ENCODE measurements around the gene ZMYND19.
"Not testable (repeated sequence)": the region's sequence is repeated elsewhere in the genome, so short reads cannot be mapped to it uniquely, and the experiment has no call there.

ZMYND19 gene

DNA sequence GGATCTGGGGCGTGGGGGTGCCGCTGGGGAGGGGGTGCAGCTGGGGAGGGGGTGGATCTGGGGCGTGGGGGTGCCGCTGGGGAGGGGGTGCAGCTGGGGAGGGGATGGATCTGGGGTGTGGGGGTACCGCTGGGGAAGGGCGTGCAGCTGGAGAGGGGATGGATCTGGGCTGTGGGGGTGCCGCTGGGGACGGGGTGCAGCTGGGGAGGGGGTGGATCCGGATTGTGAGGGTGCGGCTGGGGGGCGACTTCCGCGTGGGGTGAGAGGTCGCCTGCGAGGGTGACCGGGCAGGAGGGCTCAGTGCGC lies 39.4 kb downstream of the ZMYND19 start:
- peaks cover 14 to 21% of the 10 kb centered on the region in 2 donors for H3K4me1 ChIP-seq (ENCODE audit: control insufficient read depth in 2 of 2, insufficient read depth in 2 of 2, low read length in 2 of 2)
- peak overlapping the region; percentile 75 to 78 for H3K9ac ChIP-seq (ENCODE audit: low read depth in 1 of 2, low read length in 2 of 2)
- H3K27ac ChIP-seq (ENCODE audit: low read depth in 2 of 2, low read length in 2 of 2), result peak overlapping the region; percentile 89 to 93
- H3K4me3 ChIP-seq (ENCODE audit: low read length in 2 of 2), result peak overlapping the region; percentile 67 to 74
- peaks cover 7 to 15% of the 10 kb centered on the region in 2 donors for H3K36me3 ChIP-seq (ENCODE audit: control insufficient read depth in 2 of 2, insufficient read depth in 2 of 2, low read length in 2 of 2)
- H3K27me3 ChIP-seq (ENCODE audit: control insufficient read depth in 2 of 2, insufficient read depth in 2 of 2, low read length in 2 of 2); H3K9me3 ChIP-seq (ENCODE audit: control insufficient read depth in 2 of 2, low read length in 2 of 2): not testable (repeated sequence)

DNA sequence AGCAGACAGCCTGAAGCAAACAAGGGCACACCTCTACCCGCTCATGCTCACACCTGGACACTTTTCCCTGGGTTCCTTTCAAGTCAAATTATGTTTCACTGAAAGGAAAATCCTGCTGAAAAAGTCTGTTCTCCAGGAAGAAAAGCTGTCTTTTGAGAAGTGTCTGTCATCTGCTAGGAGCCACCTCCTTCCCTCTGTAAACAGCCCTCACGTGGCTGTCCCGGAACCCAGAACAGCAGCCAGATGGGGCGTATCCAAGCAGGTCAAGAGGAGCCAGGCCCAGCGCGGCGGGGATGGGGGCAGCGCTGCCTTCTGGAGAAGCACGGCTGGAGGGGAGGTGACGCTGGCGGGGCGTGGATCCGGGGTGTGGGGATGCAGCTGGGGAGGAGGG lies 40.1 kb downstream of the ZMYND19 start, which contains the start of gene PNPLA7:
PNPLA7 (minus strand) TSS at position 172 of the 391 bp plus-strand sequence. CDS start 205 bp downstream, outside the sequence.
- Histone ChIP-seq H3K4me3 (ENCODE audit: low read length in 2 of 2) (peak within 1 kb of the TSS; percentile 67 to 75), H3K36me3 (ENCODE audit: control insufficient read depth in 2 of 2, insufficient read depth in 2 of 2, low read length in 2 of 2) (peaks cover 6 to 9% of the 10 kb centered on the region in 2 donors), H3K9ac (ENCODE audit: low read depth in 1 of 2, low read length in 2 of 2) (peak within 1 kb of the TSS; percentile 81 to 83), H3K27me3 (ENCODE audit: control insufficient read depth in 2 of 2, insufficient read depth in 2 of 2, low read length in 2 of 2) (no peaks in the 10 kb centered on the region), H3K27ac (ENCODE audit: low read depth in 2 of 2, low read length in 2 of 2) (peak within 1 kb of the TSS; percentile 92 to 93), H3K4me1 (ENCODE audit: control insufficient read depth in 2 of 2, insufficient read depth in 2 of 2, low read length in 2 of 2) (peaks cover 14 to 15% of the 10 kb centered on the region in 2 donors), H3K9me3 (ENCODE audit: control insufficient read depth in 2 of 2, low read length in 2 of 2) (no peaks in the 10 kb centered on the region)

DNA sequence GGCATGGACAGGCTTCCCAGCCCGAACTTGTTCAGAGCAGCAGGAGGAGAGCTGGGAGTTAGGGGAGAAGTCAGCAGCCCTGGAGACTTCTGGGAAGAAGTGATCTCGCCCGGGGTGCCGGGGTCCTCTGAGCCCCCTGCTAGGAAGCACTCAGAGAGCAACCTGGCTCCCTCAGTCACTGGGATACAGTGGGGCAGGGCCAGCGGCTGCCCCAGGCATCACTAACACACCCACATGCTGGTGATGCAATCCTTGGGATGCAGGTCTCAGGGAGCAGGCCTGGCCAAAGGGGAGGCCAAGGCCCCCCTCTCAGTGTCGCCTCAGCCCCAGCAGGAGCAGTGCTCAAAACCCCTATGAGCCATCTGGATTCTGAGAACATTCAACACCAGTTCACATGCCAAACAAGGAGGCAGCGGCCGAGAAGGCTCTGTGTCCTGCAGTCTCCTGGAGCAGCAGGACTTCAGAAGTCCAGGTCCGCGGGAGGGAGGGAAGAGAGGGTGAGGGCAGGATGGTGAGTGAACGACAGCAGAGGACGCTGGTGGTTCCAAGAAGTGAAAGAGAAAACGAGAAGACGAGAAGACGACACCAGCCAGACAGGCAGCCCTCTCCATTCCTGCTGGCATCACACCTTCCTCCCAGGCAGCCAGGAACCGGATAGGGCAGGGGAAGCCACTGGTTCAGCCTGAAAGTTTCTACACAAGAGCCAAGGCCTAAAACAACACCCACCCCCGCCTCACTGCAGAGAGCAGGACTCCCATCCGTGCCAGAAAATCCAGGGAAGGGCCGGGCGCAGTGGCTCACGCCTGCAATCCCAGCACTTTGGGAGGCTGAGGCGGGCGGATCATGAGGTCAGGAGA lies 42.4 kb downstream of the ZMYND19 start:
- no peaks in the 10 kb centered on the region for H3K36me3 ChIP-seq (ENCODE audit: control insufficient read depth in 2 of 2, insufficient read depth in 2 of 2, low read length in 2 of 2)
- no peaks in the 10 kb centered on the region for H3K9me3 ChIP-seq (ENCODE audit: control insufficient read depth in 2 of 2, low read length in 2 of 2)
- peaks cover 14 to 17% of the 10 kb centered on the region in 2 donors for H3K4me1 ChIP-seq (ENCODE audit: control insufficient read depth in 2 of 2, insufficient read depth in 2 of 2, low read length in 2 of 2)
- no peak overlapping the region for H3K4me3 ChIP-seq (ENCODE audit: low read length in 2 of 2)
- H3K27me3 ChIP-seq (ENCODE audit: control insufficient read depth in 2 of 2, insufficient read depth in 2 of 2, low read length in 2 of 2), result no peaks in the 10 kb centered on the region
- no peak overlapping the region for H3K27ac ChIP-seq (ENCODE audit: low read depth in 2 of 2, low read length in 2 of 2)
- no peak overlapping the region for H3K9ac ChIP-seq (ENCODE audit: low read depth in 1 of 2, low read length in 2 of 2)

DNA sequence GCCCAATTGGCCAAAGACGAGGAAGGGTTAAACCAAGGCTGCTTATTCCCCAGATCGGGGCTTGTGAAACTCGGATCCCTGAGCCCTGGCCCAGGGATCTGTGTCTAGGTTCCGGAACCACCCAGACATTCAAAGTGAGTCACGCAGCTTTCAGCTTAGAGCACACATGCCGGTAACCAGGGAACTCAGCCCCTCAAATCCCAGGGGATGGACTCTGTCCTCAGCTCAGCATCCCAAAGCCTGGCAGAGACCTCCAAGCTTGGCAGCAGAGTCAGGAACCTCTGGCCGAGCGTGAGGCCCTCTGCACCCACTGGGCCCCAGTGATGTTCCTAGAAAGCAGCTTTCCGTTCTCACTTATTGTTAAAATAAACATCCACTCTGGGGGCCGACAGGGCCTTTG lies 45.2 kb downstream of the ZMYND19 start:
- Histone ChIP-seq H3K27ac (ENCODE audit: low read depth in 2 of 2, low read length in 2 of 2) (peak overlapping the region; percentile 43 to 49), H3K9ac (ENCODE audit: low read depth in 1 of 2, low read length in 2 of 2) (no peak overlapping the region), H3K27me3 (ENCODE audit: control insufficient read depth in 2 of 2, insufficient read depth in 2 of 2, low read length in 2 of 2) (no peaks in the 10 kb centered on the region), H3K9me3 (ENCODE audit: control insufficient read depth in 2 of 2, low read length in 2 of 2) (no peaks in the 10 kb centered on the region), H3K4me3 (ENCODE audit: low read length in 2 of 2) (no peak overlapping the region), H3K36me3 (ENCODE audit: control insufficient read depth in 2 of 2, insufficient read depth in 2 of 2, low read length in 2 of 2) (peaks cover 0 to 2% of the 10 kb centered on the region in 2 donors), H3K4me1 (ENCODE audit: control insufficient read depth in 2 of 2, insufficient read depth in 2 of 2, low read length in 2 of 2) (peaks cover 10 to 11% of the 10 kb centered on the region in 2 donors)

DNA sequence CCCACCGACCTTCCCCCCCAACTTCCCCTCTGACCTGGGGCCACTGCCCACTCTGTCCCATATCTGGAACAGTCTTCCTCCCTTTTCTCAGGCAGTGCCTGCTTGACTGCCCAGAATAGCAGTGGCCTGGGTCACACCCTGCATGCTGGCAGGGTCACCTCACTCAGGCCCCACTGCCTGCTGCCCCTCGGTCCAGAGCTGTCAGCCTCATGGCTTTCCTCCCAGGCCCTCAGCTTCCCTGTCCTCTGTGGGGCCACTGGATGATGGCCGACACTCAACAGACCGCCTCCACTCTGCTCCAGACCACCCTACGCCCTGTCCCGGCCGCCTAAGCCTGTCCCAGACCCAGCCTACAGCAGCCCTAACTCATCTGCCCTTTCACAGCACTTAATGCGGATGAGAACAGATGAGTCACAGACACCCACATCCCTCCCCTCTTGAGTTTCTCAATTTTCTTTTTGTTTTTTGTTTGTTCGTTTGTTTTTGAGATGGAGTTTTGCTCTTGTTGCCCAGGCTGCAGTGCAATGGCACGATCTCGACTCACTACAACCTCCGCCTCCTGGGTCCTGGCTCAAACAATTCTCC lies 46.0 kb downstream of the ZMYND19 start:
- peaks cover 5% of the 10 kb centered on the region in 2 donors for H3K4me1 ChIP-seq (ENCODE audit: control insufficient read depth in 2 of 2, insufficient read depth in 2 of 2, low read length in 2 of 2)
- peaks cover 0 to 2% of the 10 kb centered on the region in 2 donors for H3K36me3 ChIP-seq (ENCODE audit: control insufficient read depth in 2 of 2, insufficient read depth in 2 of 2, low read length in 2 of 2)
- H3K9ac ChIP-seq (ENCODE audit: low read depth in 1 of 2, low read length in 2 of 2), result no peak overlapping the region
- no peaks in the 10 kb centered on the region for H3K27me3 ChIP-seq (ENCODE audit: control insufficient read depth in 2 of 2, insufficient read depth in 2 of 2, low read length in 2 of 2)
- no peak overlapping the region for H3K4me3 ChIP-seq (ENCODE audit: low read length in 2 of 2)
- no peaks in the 10 kb centered on the region for H3K9me3 ChIP-seq (ENCODE audit: control insufficient read depth in 2 of 2, low read length in 2 of 2)
- peak overlapping the region in 1 of 2 donors; percentile 61 for H3K27ac ChIP-seq (ENCODE audit: low read depth in 2 of 2, low read length in 2 of 2)

DNA sequence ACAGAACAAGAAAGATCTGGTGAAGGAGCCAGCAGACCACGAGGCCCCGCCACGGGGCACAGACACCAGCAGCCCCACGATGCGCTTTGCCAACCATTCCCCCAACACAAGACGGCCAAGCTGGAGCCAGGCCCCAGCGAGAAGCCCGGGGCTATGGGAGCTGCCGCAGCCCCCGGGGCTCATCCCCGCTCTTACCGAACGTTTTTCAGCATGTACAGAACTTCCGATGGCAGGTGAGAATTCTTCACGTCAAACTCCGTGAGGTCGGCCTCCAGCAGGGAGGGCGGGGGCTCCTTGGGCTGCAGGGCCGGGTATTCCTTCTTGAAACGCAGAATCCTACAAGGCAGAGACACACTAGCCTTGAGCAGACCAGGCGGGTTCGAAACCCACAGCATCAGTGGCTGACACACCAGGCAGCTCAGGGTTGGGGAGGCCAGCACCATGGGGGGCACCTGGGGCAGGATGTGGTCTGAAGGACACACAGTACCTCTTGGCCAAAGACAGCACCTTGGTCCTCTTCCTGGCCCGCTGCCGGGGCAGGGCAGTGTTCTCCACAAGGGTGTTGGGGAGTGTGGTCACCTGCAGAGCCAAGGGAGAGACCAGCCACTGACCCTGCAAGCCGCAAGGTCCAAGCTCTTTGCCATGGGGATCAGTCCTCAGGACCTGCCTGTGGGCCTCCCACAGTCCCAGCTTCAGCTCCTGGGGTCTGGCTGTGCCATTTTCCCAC lies 46.9 kb downstream of the ZMYND19 start:
- Histone ChIP-seq H3K4me3 (ENCODE audit: low read length in 2 of 2) (no peak overlapping the region), H3K36me3 (ENCODE audit: control insufficient read depth in 2 of 2, insufficient read depth in 2 of 2, low read length in 2 of 2) (peaks cover 0 to 2% of the 10 kb centered on the region in 2 donors), H3K4me1 (ENCODE audit: control insufficient read depth in 2 of 2, insufficient read depth in 2 of 2, low read length in 2 of 2) (peaks cover 0 to 3% of the 10 kb centered on the region in 2 donors), H3K9me3 (ENCODE audit: control insufficient read depth in 2 of 2, low read length in 2 of 2) (no peaks in the 10 kb centered on the region), H3K27ac (ENCODE audit: low read depth in 2 of 2, low read length in 2 of 2) (no peak overlapping the region), H3K27me3 (ENCODE audit: control insufficient read depth in 2 of 2, insufficient read depth in 2 of 2, low read length in 2 of 2) (no peaks in the 10 kb centered on the region), H3K9ac (ENCODE audit: low read depth in 1 of 2, low read length in 2 of 2) (no peak overlapping the region)

DNA sequence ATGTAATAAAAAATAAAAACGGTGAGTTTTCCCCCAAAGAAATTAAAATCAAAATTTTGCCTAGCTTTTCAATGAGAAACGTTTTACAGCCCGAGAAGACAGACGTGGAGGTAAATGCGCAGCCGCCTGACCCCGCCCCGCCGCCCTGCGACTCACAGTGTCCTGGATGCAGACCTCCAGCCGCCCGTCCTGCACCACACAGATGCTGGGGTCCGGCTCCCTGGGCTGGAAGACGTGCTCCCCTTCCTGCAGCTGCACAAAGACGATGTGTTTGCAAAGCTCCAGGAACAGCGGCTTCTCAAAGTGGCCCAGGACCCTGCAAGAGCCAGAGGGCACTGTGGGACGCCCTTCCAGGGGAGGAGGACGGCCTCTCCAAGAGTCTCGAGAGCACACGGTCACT lies 47.8 kb downstream of the ZMYND19 start:
- no peak overlapping the region for H3K9ac ChIP-seq (ENCODE audit: low read depth in 1 of 2, low read length in 2 of 2)
- H3K4me1 ChIP-seq (ENCODE audit: control insufficient read depth in 2 of 2, insufficient read depth in 2 of 2, low read length in 2 of 2), result peaks cover 0 to 3% of the 10 kb centered on the region in 2 donors
- no peaks in the 10 kb centered on the region for H3K9me3 ChIP-seq (ENCODE audit: control insufficient read depth in 2 of 2, low read length in 2 of 2)
- H3K36me3 ChIP-seq (ENCODE audit: control insufficient read depth in 2 of 2, insufficient read depth in 2 of 2, low read length in 2 of 2), result peaks cover 0 to 2% of the 10 kb centered on the region in 2 donors
- H3K4me3 ChIP-seq (ENCODE audit: low read length in 2 of 2), result no peak overlapping the region
- no peaks in the 10 kb centered on the region for H3K27me3 ChIP-seq (ENCODE audit: control insufficient read depth in 2 of 2, insufficient read depth in 2 of 2, low read length in 2 of 2)
- H3K27ac ChIP-seq (ENCODE audit: low read depth in 2 of 2, low read length in 2 of 2), result no peak overlapping the region

DNA sequence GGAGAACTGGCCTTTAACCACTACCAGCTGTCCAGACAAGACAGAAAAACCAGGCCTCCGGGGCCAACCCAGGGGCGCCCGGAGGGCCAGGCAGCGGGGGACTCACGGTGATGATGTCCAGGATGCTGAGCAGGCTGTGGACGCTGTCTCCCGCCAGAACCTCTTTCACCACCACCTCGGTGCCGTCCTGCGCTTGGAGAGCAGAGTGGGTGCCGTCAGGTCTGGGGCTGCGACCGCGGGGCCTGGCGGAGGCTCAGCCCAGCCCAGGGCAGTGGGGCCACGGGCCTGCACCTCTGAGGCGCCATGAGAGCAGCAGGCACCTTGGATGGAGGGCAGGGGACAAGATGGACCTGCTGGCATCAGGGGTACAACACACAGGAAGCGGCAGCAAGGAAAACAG lies 49.8 kb downstream of the ZMYND19 start:
- Histone ChIP-seq H3K4me3 (ENCODE audit: low read length in 2 of 2) (no peak overlapping the region), H3K9me3 (ENCODE audit: control insufficient read depth in 2 of 2, low read length in 2 of 2) (no peaks in the 10 kb centered on the region), H3K36me3 (ENCODE audit: control insufficient read depth in 2 of 2, insufficient read depth in 2 of 2, low read length in 2 of 2) (peaks cover 0 to 2% of the 10 kb centered on the region in 2 donors), H3K27me3 (ENCODE audit: control insufficient read depth in 2 of 2, insufficient read depth in 2 of 2, low read length in 2 of 2) (no peaks in the 10 kb centered on the region), H3K27ac (ENCODE audit: low read depth in 2 of 2, low read length in 2 of 2) (no peak overlapping the region), H3K4me1 (ENCODE audit: control insufficient read depth in 2 of 2, insufficient read depth in 2 of 2, low read length in 2 of 2) (peaks cover 0 to 3% of the 10 kb centered on the region in 2 donors), H3K9ac (ENCODE audit: low read depth in 1 of 2, low read length in 2 of 2) (no peak overlapping the region)

DNA sequence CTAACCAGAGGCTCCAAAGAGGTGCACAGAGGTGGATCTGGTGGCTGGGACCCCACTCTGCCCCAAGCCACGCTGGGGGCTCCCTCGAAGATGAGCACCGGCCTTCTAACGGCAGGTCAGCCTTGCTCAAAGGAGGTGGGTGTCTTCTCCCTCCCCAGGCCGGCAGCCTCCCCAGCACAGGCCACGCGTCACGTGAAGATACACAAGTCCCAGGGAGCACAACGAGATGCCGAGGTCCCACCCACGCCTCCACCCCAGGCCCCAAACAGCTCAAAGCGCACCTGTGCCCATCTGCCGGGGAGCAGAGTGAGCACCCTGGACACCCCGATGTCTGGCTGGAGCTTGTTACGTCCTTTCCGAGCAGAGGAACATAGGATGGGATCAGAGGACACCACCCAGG lies 52.3 kb downstream of the ZMYND19 start:
- Histone ChIP-seq H3K4me1 (ENCODE audit: control insufficient read depth in 2 of 2, insufficient read depth in 2 of 2, low read length in 2 of 2) (peaks cover 4 to 9% of the 10 kb centered on the region in 2 donors), H3K27ac (ENCODE audit: low read depth in 2 of 2, low read length in 2 of 2) (no peak overlapping the region), H3K27me3 (ENCODE audit: control insufficient read depth in 2 of 2, insufficient read depth in 2 of 2, low read length in 2 of 2) (no peaks in the 10 kb centered on the region), H3K9ac (ENCODE audit: low read depth in 1 of 2, low read length in 2 of 2) (no peak overlapping the region), H3K4me3 (ENCODE audit: low read length in 2 of 2) (no peak overlapping the region), H3K36me3 (ENCODE audit: control insufficient read depth in 2 of 2, insufficient read depth in 2 of 2, low read length in 2 of 2) (peaks cover 0 to 2% of the 10 kb centered on the region in 2 donors), H3K9me3 (ENCODE audit: control insufficient read depth in 2 of 2, low read length in 2 of 2) (no peaks in the 10 kb centered on the region)

DNA sequence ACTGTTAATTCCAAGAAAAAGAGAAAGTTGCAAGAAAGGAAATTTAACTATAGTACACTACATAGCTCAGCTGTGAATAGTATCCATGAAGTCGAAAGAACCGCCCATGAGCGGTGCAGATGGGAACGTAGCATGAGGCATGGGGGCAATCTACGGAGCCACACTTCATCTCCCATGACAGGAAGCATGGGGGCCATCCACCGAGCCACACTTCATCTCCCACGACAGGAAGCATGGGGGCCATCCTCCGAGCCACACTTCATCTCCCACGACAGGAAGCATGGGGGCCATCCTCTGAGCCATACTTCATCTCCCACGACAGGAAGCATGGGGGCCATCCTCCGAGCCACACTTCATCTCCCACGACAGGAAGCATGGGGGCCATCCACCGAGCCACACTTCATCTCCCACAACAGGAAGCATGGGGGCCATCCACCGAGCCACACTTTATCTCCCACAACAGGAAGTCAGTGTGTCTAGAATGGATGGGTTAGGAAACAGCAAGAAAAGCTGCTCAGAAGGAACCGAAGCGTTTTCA lies 53.6 kb downstream of the ZMYND19 start:
- not testable (repeated sequence) for H3K4me3 ChIP-seq (ENCODE audit: low read length in 2 of 2); H3K36me3 ChIP-seq (ENCODE audit: control insufficient read depth in 2 of 2, insufficient read depth in 2 of 2, low read length in 2 of 2)

More for the DNA sequence above, 53.6 kb downstream of the ZMYND19 start:
- H3K27ac ChIP-seq (ENCODE audit: low read depth in 2 of 2, low read length in 2 of 2); H3K9ac ChIP-seq (ENCODE audit: low read depth in 1 of 2, low read length in 2 of 2); H3K27me3 ChIP-seq (ENCODE audit: control insufficient read depth in 2 of 2, insufficient read depth in 2 of 2, low read length in 2 of 2); H3K4me1 ChIP-seq (ENCODE audit: control insufficient read depth in 2 of 2, insufficient read depth in 2 of 2, low read length in 2 of 2); H3K9me3 ChIP-seq (ENCODE audit: control insufficient read depth in 2 of 2, low read length in 2 of 2): not testable (repeated sequence)
